ENCODE measurements around the gene SLC25A34.

SLC25A34 gene

GRCh38 chr1:15775706-15776105 lies 39.6 kb downstream of the SLC25A34 start:
- DNase-seq (ENCODE audit: low read depth), result no peak

GRCh38 chr1:15777909-15778707 lies 42.0 kb downstream of the SLC25A34 start:
- no peak for DNase-seq (ENCODE audit: low read depth)

- no peak for DNase-seq (ENCODE audit: low read depth)
Measured at GRCh38 chr1:15785683-15786082, 49.6 kb downstream of the SLC25A34 start.

- DNase-seq (ENCODE audit: low read depth), result no peak
Measured at GRCh38 chr1:15786581-15786980, 50.5 kb downstream of the SLC25A34 start.

DNA sequence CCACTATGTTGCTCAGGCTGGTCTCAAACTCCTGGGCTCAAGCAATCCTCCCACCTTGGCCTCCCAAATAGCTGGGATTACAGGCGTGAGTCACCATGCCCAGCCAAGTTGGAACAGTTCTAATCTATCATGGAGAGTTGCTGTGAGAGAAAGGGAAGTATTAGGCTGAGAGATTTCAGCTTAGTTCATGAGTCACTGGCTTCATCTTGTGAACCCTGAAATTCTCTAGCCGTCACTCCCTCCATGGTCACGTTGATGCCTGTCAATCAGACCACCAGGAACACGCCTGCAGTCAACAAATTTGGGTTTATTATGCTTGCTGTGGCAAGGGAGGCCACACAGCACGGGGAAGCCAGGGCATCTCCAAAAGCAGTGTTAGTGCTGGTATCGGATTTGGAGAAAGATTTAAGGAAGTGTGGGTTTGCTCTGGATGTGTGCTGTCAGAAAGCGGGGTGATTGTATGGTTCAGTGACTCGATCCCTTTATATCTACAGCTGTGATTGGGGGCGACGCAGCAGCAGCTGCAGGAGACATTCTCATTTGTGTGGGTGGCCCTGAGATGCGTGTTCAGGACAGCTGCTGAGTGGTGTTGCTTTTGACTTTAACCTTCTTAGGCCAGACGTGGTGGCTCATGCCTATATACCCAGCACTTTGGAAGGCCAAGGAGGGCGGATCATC lies 52.7 kb downstream of the SLC25A34 start:
- no peak for DNase-seq (ENCODE audit: low read depth)

All from fibroblast of gingiva (primary cell).